Neuronal stem cell (in vitro differentiated cells): ENCODE measurements around the gene ABCA3.
"Not testable (repeated sequence)": the region's sequence is repeated elsewhere in the genome, so short reads cannot be mapped to it uniquely, and the experiment has no call there.

ENCODE experiments used
- DNase-seq: peaks from one replicate; pipeline ENCODE4 v3.0.0-alpha.2; 2013; ENCODE audit warnings: low spot score
- H2AFZ ChIP-seq: one replicate; pipeline ENCODE4 v1.6.1; 2013; ENCODE audit warnings: mild to moderate bottlenecking, low read length, inconsistent platforms
- H2AK5ac ChIP-seq: 2 replicates; pipeline ENCODE4 v1.6.1; 2013; ENCODE audit warnings: low read depth, mild to moderate bottlenecking, inconsistent platforms, low read length, moderate library complexity, mixed read lengths
- H2BK120ac ChIP-seq: 2 replicates; pipeline ENCODE4 v1.6.1; 2013; ENCODE audit warnings: low read depth, mild to moderate bottlenecking, inconsistent platforms, low read length, moderate library complexity, mixed read lengths
- H2BK12ac ChIP-seq: one replicate; pipeline ENCODE4 v1.6.1; 2013; ENCODE audit warnings: low read length, inconsistent platforms
- H2BK15ac ChIP-seq: 2 replicates; pipeline ENCODE4 v1.6.1; 2013; ENCODE audit warnings: mild to moderate bottlenecking, low read length, inconsistent platforms, mixed read lengths
- H2BK5ac ChIP-seq: one replicate; pipeline ENCODE4 v1.6.1; 2013; ENCODE audit warnings: inconsistent platforms, mild to moderate bottlenecking, low read length, moderate library complexity
- H3K14ac ChIP-seq: one replicate; pipeline ENCODE4 v1.6.1; 2013; ENCODE audit warnings: low read length, inconsistent platforms
- H3K18ac ChIP-seq: 2 replicates; pipeline ENCODE4 v1.6.1; 2013; ENCODE audit warnings: low read length, inconsistent platforms
- H3K23ac ChIP-seq: 2 replicates; pipeline ENCODE4 v1.6.1; 2013; ENCODE audit warnings: low read depth, mild to moderate bottlenecking, mixed read lengths, low read length, inconsistent platforms; ENCODE audit not compliant: poor library complexity
- H3K27ac ChIP-seq: replicated peaks from 3 replicates; pipeline ENCODE4 v1.5.1; 2013; ENCODE audit warnings: low read length, inconsistent platforms
- H3K27me3 ChIP-seq, 3 experiments: 2 replicates each; pipeline ENCODE4 v1.6.1; 2013; ENCODE audit warnings: low read length in 3 of 3, mild to moderate bottlenecking in 2 of 3, inconsistent platforms in 1 of 3, low read depth in 1 of 3, mixed read lengths in 1 of 3, moderate library complexity in 1 of 3; ENCODE audit not compliant: control insufficient read depth in 3 of 3, insufficient read depth in 3 of 3
- H3K36me3 ChIP-seq, 2 donors: replicated peaks in 1 of 2; 2 replicates each; pipeline ENCODE4 v1.6.1; 2013; ENCODE audit warnings: low read length in 2 of 2; ENCODE audit not compliant: control insufficient read depth in 2 of 2, insufficient read depth in 2 of 2
- H3K4ac ChIP-seq: 2 replicates; pipeline ENCODE4 v1.6.1; 2013; ENCODE audit warnings: inconsistent platforms, mild to moderate bottlenecking, low read length, moderate library complexity
- H3K4me1 ChIP-seq, 2 donors: 1 replicate in 1 of 2; 2 replicates in 1 of 2; pipeline ENCODE4 v1.6.1; 2013; ENCODE audit warnings: low read length in 2 of 2, low read depth in 1 of 2; ENCODE audit not compliant: control insufficient read depth in 2 of 2, insufficient read depth in 1 of 2
- H3K4me2 ChIP-seq: one replicate; pipeline ENCODE4 v1.6.1; 2013; ENCODE audit warnings: mild to moderate bottlenecking, low read length, inconsistent platforms; ENCODE audit not compliant: insufficient read depth, poor library complexity, severe bottlenecking
- H3K4me3 ChIP-seq, 2 donors: 2 replicates each; pipeline ENCODE4 v1.5.1; 2013; ENCODE audit warnings: low read length in 2 of 2, mild to moderate bottlenecking in 2 of 2, inconsistent platforms in 1 of 2, moderate library complexity in 1 of 2
- H3K79me1 ChIP-seq: one replicate; pipeline ENCODE4 v1.6.1; 2013; ENCODE audit warnings: low read depth, mild to moderate bottlenecking, inconsistent platforms, low read length, moderate library complexity
- H3K9ac ChIP-seq: one replicate; pipeline ENCODE4 v1.6.1; 2013; ENCODE audit warnings: mild to moderate bottlenecking, low read depth, low read length, inconsistent platforms; ENCODE audit not compliant: poor library complexity
- H3K9me3 ChIP-seq, 2 donors: replicated peaks in 1 of 2; 2 replicates each; pipeline versions ENCODE3 to v1.6.1; 2013; ENCODE audit warnings: low read length in 2 of 2, mild to moderate bottlenecking in 2 of 2, inconsistent platforms in 1 of 2, low read depth in 1 of 2, mixed read lengths in 1 of 2, moderate library complexity in 1 of 2; ENCODE audit not compliant: control insufficient read depth in 2 of 2, insufficient read depth in 1 of 2
- H4K8ac ChIP-seq: one replicate; pipeline ENCODE4 v1.6.1; 2013; ENCODE audit warnings: low read depth, mild to moderate bottlenecking, inconsistent platforms, low read length, moderate library complexity
- H4K91ac ChIP-seq: one replicate; pipeline ENCODE4 v1.6.1; 2013; ENCODE audit warnings: low read length, low read depth, mild to moderate bottlenecking, inconsistent platforms; ENCODE audit not compliant: poor library complexity
- WGBS, 2 donors: extraction: QIAGEN DNeasy Blood & Tissue Kit; methylation state at CpG; one replicate each; pipeline ENCODE4 v1.1.7; 2013; ENCODE audit warnings: missing lambda C conversion rate in 2 of 2, mixed read lengths in 1 of 2; ENCODE audit not compliant: insufficient read length in 2 of 2, insufficient replicate concordance in 1 of 2; ENCODE audit errors: extremely low coverage in 2 of 2; 5-methylcytosine and 5-hydroxymethylcytosine counted together

ABCA3 gene

GRCh38 chr16:2267913-2268666, 72.4 kb downstream of the ABCA3 start, which contains the start of gene RNPS1:
Gene RNPS1 (minus strand): TSS chr16:2268126. CDS start chr16:2264643, 3,483 bp downstream.
- Histone ChIP-seq H3K36me3 (peaks cover 15 to 40% of the 10 kb centered on the region in 2 donors), H3K14ac (peak within 1 kb of the TSS; percentile 82), H3K4ac (no peak within 1 kb of the TSS), H3K9ac (peak within 1 kb of the TSS; percentile 98), H3K4me2 (peak within 1 kb of the TSS; percentile 89), H4K8ac (peak within 1 kb of the TSS; percentile 99), H3K23ac (peak within 1 kb of the TSS; percentile 95), H3K9me3 (no peaks in the 10 kb centered on the region), H2BK12ac (no peak within 1 kb of the TSS), H2AK5ac (peak within 1 kb of the TSS; percentile 63), H2BK5ac (peak within 1 kb of the TSS; percentile 99), H3K18ac (peak within 1 kb of the TSS; percentile 100), H2AFZ (peak within 1 kb of the TSS; percentile 94), H2BK120ac (peak within 1 kb of the TSS; percentile 35), H3K27ac (peak within 1 kb of the TSS; percentile 99), H4K91ac (no peak within 1 kb of the TSS), H3K4me3 (peak within 1 kb of the TSS; percentile 77 to 99), H3K79me1 (peaks cover 20% of the 10 kb centered on the region), H3K4me1 (peaks cover 11% of the 10 kb centered on the region in 2 donors), H3K27me3 (no peaks in the 10 kb centered on the region), H2BK15ac (peak within 1 kb of the TSS; percentile 21)
- no CpG with 5 or more reads among the region's 88 CpGs for WGBS, 2 donors
- peak; percentile 99 for DNase-seq

GRCh38 chr16:2267505-2267912, 73.0 kb downstream of the ABCA3 start:
- Histone ChIP-seq H3K4me3 (peak overlapping the region; percentile 77 to 99), H3K27ac (peak overlapping the region; percentile 99), H3K23ac (peak overlapping the region; percentile 95), H3K79me1 (peaks cover 20% of the 10 kb centered on the region), H2BK5ac (peak overlapping the region; percentile 99), H3K18ac (peak overlapping the region; percentile 100), H4K8ac (peak overlapping the region; percentile 99), H3K4me1 (peaks cover 11% of the 10 kb centered on the region in 2 donors), H2AFZ (peak overlapping the region; percentile 94), H3K36me3 (peaks cover 16 to 43% of the 10 kb centered on the region in 2 donors), H3K9ac (peak overlapping the region; percentile 96), H3K4me2 (peak overlapping the region; percentile 61)
- H2AK5ac ChIP-seq, H2BK12ac ChIP-seq, H2BK15ac ChIP-seq, H2BK120ac ChIP-seq, DNase-seq, H3K14ac ChIP-seq, H3K9me3 ChIP-seq, H3K4ac ChIP-seq, H3K27me3 ChIP-seq, H4K91ac ChIP-seq: not testable (repeated sequence)
- no CpG with 5 or more reads among the region's 54 CpGs for WGBS, 2 donors

- not testable (repeated sequence) for H3K18ac ChIP-seq, H3K14ac ChIP-seq, H3K9me3 ChIP-seq, H2BK12ac ChIP-seq, H3K4ac ChIP-seq, DNase-seq, H3K27ac ChIP-seq, H2BK15ac ChIP-seq, H4K8ac ChIP-seq, H3K27me3 ChIP-seq, H2AK5ac ChIP-seq, H2BK5ac ChIP-seq, H2BK120ac ChIP-seq, H2AFZ ChIP-seq, H3K23ac ChIP-seq, H4K91ac ChIP-seq
- Histone ChIP-seq H3K4me3 (peak overlapping the region; percentile 77 to 99), H3K4me1 (peaks cover 11% of the 10 kb centered on the region in 2 donors), H3K79me1 (peaks cover 20% of the 10 kb centered on the region), H3K9ac (peak overlapping the region; percentile 37), H3K4me2 (peak overlapping the region; percentile 61), H3K36me3 (peaks cover 22 to 49% of the 10 kb centered on the region in 2 donors)
- WGBS, 2 donors = no CpG with 5 or more reads among the region's 12 CpGs
Measured at GRCh38 chr16:2266887-2267286, 73.6 kb downstream of the ABCA3 start.

- H3K4me2 ChIP-seq, H2BK12ac ChIP-seq, DNase-seq, H3K9me3 ChIP-seq, H3K27ac ChIP-seq, H3K4me1 ChIP-seq, H2AK5ac ChIP-seq, H4K8ac ChIP-seq, H3K27me3 ChIP-seq, H2AFZ ChIP-seq, H3K4ac ChIP-seq, H4K91ac ChIP-seq, H2BK5ac ChIP-seq, H3K14ac ChIP-seq, H3K4me3 ChIP-seq, H3K9ac ChIP-seq, H3K18ac ChIP-seq, H3K79me1 ChIP-seq, H2BK120ac ChIP-seq, H3K23ac ChIP-seq, H2BK15ac ChIP-seq: not testable (repeated sequence)
- H3K36me3 ChIP-seq = peaks cover 37 to 87% of the 10 kb centered on the region in 2 donors
- WGBS, 2 donors = no CpG with 5 or more reads among the region's 14 CpGs
Measured at GRCh38 chr16:2263026-2263425, 77.5 kb downstream of the ABCA3 start.
